Measurements from ENCODE around the gene APOF.
"Not testable (repeated sequence)": the region's sequence is repeated elsewhere in the genome, so short reads cannot be mapped to it uniquely, and the experiment has no call there.

APOF gene

GRCh38 chr12:56362130-56363059 is at the start of gene APOF:
APOF (minus strand) TSS chr12:56362857; CDS start chr12:56362745, 112 bp downstream.
- DNase-seq, result no peak

- no peak for DNase-seq
These were observed 49.4 kb upstream of the APOF start for GRCh38 chr12:56411781-56412639.

- DNase-seq, result no peak
These were observed 48.1 kb upstream of the APOF start for GRCh38 chr12:56410768-56411167.

GRCh38 chr12:56408799-56409417 is 46.3 kb upstream of the APOF start:
- DNase-seq, result no peak

GRCh38 chr12:56404227-56404626 is 41.6 kb upstream of the APOF start:
- not testable (repeated sequence) for DNase-seq

GRCh38 chr12:56401612-56402011 is 39.0 kb upstream of the APOF start:
- not testable (repeated sequence) for DNase-seq

- DNase-seq, result not testable (repeated sequence)
These were observed 38.5 kb upstream of the APOF start for GRCh38 chr12:56401125-56401524.

- DNase-seq, result not testable (repeated sequence)
These were observed 36.8 kb upstream of the APOF start for GRCh38 chr12:56399466-56399865.

- DNase-seq, result no peak
These were observed 35.7 kb upstream of the APOF start for GRCh38 chr12:56398324-56398723.

- DNase-seq, result no peak
These were observed 29.7 kb upstream of the APOF start for GRCh38 chr12:56392331-56392730.

GRCh38 chr12:56391721-56392120 is 29.1 kb upstream of the APOF start:
- no peak for DNase-seq

- DNase-seq, result no peak
These were observed 26.8 kb upstream of the APOF start for GRCh38 chr12:56389412-56389811.

- DNase-seq, result no peak
These were observed 24.6 kb upstream of the APOF start for GRCh38 chr12:56387152-56387736.

GRCh38 chr12:56385873-56386272 is 23.2 kb upstream of the APOF start:
- DNase-seq, result no peak

- DNase-seq, result no peak
These were observed 20.0 kb upstream of the APOF start for GRCh38 chr12:56382611-56383010.

GRCh38 chr12:56377989-56378316 is 15.3 kb upstream of the APOF start:
- DNase-seq, result no peak

GRCh38 chr12:56377310-56377988 is 14.8 kb upstream of the APOF start:
- no peak for DNase-seq

GRCh38 chr12:56375598-56376434 is 13.2 kb upstream of the APOF start:
- DNase-seq, result no peak

GRCh38 chr12:56374726-56375597 is 12.3 kb upstream of the APOF start:
- DNase-seq, result no peak

Measured in nucleus accumbens (tissue), 56 donors.